NOMO-1 treated with dmso at 0.1 percent for 144 hours (cell line): ENCODE measurements around the gene MRPS7.
A peak's percentile ranks its signal among the peaks of the same experiment; 100 is the strongest.
"Not testable (repeated sequence)": the region's sequence is repeated elsewhere in the genome, so short reads cannot be mapped to it uniquely, and the experiment has no call there.

Experiments
- DNase-seq: peaks from one replicate; lab custom pipeline; 2025; ENCODE audit not compliant: unreplicated experiment; lab: John Stamatoyannopoulos, UW

MRPS7 gene

DNA sequence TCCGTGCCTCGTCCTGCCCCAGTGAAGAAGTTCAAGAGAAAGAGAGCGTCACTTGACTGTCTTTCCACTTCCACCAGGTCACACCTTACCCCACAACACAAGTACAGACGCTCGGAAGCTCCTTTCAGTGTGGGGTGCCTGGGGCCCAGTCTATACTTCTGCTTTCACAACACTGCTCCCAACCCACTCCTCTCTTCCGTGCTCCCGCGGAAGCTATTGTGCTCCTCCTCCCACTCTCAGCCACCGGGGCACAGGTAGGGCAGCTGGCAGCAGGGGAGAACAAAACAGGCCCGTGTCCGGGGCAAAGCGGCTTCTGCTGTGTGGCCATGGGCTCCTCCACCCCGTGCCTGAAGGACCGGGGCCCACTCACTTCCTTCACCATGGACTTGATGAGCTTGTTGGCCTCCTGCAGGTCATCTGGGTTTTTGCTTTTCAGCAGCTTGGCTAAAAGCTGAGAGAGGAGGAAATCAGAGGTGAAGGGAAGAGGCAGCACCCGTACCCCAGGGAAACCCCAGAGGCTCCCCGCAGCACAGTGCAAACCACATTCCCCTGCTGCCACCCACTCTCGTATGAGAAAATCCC, 19.1 kb upstream of the MRPS7 start:
- DNase-seq, result no peak

DNA sequence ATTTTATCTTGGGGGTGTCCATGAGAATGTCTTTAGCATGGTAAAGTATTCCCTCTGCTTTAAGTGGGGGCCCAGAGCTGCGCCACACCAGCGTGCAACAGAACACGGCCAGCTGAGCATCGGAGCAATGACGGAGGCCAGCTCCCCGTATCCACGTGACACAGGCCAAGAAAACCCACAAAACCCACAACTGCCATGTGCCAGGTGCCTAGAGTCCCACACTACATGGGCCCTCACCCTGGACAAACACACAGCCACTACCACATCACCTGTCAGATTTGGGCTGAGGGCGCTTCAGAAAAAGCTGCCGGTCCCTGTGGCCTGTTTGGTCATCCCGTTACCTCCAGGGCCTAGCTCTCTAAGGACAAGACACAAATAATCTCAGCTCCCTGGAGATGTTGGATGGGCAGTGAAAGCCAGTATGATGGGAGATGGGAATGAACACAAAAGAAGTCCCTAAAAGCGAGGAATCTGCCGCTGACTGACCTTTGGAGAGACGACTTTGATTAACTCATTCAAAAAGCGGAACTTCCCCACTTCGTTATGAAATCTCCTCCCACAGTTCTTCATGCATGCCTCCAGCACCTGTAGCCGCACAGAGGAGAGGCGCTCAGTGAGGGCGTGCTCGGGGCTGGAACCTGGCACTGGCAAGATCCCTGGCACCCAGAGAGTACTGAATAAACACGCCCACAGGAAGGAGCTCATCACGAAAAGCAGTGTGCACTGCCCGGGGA, 17.4 kb upstream of the MRPS7 start:
- peak; percentile 78 for DNase-seq

DNA sequence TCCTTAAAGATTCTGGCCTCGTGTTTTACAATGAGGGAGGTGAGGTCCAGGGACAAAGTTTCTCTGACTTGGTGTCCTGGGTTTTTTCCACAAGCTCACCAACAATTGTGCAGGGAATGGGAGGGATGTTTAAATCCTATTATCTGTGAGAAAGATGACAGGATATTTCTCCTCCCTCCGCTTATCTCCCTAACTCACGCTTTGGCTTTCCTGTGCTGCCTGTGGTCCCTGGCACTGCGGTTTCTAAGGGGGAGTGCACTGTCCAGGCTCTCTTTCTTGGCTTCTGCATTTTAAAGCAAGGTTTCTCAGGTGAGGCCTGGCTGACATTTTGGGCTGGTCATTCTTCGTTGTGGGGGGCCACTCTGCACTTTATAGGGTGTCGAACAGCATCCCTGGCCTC, 16.7 kb upstream of the MRPS7 start:
- no peak for DNase-seq

GRCh38 chr17:75246404-75246803, 15.3 kb upstream of the MRPS7 start:
- no peak for DNase-seq

GRCh38 chr17:75249564-75249963, 12.1 kb upstream of the MRPS7 start:
- no peak for DNase-seq

GRCh38 chr17:75250009-75250471, 11.6 kb upstream of the MRPS7 start:
- DNase-seq, result no peak

- no peak for DNase-seq
Measured at GRCh38 chr17:75252039-75252816, 9.5 kb upstream of the MRPS7 start.

- DNase-seq, result not testable (repeated sequence)
Measured at GRCh38 chr17:75255954-75256698, 5.6 kb upstream of the MRPS7 start.

DNA sequence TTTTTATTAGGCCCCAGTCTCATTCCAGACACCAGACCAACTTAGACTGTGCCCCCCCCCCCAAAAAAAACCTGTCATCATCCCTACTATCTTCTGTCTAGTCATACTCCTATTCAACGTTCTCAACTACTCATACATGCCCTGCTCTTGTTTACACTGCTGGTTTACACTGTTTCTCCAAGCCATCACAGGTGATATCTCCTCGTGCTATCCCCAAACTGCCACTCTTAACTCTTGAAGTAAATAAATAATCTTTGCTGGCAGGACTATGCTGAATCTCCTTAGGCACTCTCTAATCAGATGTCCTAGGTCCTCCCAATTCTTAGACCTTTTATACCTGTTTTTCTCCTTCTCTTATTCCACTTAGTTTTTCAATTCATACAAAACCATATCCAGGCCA, 4.5 kb upstream of the MRPS7 start:
- DNase-seq, result not testable (repeated sequence)

GRCh38 chr17:75260641-75261335, 891 bp upstream of the MRPS7 start:
- DNase-seq, result no peak

DNA sequence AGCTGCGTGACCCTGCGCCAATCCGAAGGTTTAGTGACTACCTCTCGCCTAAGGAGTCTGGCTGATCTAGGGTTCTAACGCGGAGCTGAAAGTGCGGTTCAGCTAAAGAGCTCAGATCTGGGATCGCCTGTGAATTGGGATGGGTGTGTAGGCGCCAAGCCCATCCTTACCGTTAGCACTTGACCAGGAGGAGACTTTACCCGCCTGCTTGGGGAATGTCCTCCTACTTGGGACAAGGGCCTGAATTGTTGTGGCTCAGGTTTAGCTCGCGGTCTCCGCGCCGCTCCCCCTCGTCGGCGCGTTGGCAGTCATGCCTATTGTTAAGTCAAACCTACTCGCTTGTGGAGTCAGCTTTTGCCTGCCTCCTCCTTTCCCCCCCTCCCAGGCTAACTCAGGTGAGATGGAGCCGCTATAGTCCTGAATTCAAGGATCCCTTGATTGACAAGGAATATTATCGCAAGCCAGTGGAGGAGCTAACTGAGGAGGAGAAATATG, 480 bp downstream of the MRPS7 start:
- no peak for DNase-seq

GRCh38 chr17:75263055-75263454, 1.4 kb downstream of the MRPS7 start:
- DNase-seq, result no peak

- no peak for DNase-seq
Measured at GRCh38 chr17:75265614-75266315, 4.1 kb downstream of the MRPS7 start.

GRCh38 chr17:75266316-75267152, 4.9 kb downstream of the MRPS7 start:
- no peak for DNase-seq

GRCh38 chr17:75267153-75267410, 5.4 kb downstream of the MRPS7 start:
- DNase-seq, result no peak

DNA sequence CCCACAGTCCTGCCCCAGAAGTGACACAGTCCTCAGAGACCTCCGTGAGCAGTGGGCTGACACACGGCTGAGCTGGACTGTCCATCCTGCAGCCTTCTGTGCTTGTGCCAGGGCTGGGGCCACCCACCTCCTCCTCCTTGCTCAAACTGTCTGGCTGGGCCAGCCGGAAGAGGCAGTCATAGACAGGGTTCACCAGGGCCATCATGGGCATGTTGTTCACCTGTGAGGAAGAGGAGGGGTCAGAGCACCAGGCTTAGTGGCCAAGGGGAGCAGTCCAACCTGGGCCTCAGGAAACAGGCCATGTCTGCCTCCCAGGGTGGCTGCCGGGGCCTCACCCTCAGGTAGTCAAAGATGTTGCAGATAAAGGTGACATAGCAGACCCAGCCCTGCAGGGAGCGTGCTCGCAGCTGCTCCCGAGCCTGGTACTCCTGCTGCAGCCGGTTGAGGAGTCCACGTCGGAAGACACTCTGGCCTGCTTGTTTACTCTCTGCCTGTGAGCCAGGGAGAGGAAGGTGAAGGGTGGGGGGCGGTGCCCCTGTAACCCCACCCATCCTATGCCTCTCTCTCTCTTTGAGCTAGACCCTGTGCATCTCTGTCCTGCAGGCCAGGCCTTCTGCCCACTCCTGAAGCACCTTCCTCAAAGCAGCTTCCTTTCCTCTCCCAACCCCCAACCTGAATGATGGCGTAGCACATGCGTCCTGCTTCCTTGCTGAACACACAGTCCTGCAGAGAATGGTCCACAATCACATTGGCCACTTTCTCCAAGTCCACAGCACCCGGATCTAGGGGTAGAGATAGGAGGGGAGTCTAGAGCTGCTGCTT, 5.9 kb downstream of the MRPS7 start:
- DNase-seq, result no peak

GRCh38 chr17:75269844-75270217, 8.2 kb downstream of the MRPS7 start:
- no peak for DNase-seq

DNA sequence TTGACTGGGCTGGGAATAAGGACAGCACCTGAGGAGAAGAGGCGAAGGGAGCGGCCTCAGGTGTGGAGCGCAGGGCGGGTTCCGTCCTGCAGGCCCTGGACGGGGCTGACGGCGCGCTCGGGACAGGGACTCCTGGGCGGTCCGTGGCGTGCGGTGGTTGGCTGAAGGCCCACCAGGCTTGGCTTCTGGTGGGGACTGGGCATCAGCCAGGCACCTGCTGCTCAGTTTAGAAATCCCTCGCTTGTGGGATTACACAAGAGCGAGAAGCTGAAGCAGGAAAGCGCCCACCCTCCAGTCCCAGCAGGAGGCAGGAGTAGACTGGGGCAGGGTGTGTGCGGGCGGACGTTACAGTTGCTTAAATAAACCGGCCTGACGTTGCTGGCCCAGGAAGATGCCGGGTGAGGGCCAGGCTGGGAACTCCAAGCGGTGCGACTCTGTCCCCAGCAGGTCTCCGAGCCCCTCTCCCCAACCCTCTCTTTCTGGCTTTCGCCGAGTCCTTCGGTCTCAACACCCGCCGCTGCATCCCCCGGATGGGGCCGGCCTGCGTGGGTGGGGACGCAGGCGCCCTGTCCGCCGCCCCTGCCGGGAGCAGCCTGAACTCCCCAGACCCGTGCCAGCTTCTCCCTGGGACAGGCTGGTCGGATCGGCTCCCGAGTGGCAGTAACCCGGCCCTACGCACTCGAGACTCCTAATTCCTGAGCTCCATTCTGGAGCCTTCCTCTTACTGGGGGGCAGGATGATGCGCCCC, 8.7 kb downstream of the MRPS7 start:
- DNase-seq, result peak; percentile 79
